Activated CD4-positive, alpha-beta T cell treated with anti-CD3 and anti-CD28 coated beads for 24 hours (primary cell): ENCODE measurements around the gene NPTXR.

ENCODE experiments used
- DNase-seq, 2 donors: peaks; one replicate each; pipeline ENCODE4 v3.0.0-alpha.2; 2020; ENCODE audit warnings: low read depth in 2 of 2

NPTXR gene

DNA sequence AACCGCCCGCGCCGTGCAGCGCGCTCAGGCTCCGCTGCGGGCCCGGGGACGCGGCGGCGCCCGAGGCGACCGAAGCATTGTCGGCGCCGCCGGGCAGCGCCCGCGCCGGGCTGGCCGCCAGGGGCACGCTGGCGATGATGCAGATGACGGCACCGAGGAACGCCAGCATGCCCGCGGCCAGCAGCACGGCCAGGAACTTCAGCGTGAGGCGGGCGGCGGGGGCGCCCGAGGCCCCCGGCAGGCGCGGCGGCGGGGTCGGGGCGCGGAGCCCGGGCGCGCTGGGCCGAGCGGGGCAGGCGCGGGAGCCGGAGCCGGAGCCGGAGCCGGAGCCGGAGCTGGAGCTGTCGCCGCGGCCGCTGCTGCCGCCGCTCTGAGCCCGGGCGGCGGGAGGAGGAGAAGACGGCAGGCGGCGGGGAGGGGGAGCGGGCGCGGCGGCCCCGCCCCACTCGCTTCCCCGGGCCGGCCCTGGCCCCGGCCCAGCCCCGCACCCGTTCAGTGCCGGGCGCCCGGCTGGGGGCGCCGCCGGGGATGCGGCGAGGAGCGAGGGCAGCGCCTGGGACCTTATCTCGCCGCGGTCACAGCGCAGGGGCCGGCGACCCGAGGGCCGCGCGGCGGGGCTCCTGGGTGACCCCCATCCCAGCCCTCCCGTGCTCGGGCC is at the start of gene NPTXR:
Gene NPTXR, minus strand, starts transcription at position 372 of the 658 bp plus-strand sequence.
- no peak for DNase-seq

DNA sequence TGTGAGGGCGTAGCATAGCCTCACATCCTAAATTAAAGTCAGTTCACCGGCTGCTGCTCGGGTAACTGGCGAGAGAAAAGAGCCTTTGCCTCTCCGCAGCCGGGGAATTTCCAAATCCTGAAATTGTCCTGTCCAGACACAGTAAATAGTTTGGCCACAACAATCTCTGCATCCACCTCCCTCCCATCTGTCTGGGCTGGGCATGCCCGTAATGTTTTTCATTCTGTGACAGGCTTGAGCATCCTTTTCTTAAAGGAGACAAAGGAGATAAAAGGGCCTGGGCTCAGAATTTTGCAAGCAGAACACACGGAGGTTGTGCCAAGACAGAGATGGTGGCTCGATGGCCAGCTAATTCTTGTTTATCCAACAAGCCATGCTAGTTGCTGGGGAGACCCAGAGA is 47.4 kb upstream of the NPTXR start:
- DNase-seq: no peak

DNA sequence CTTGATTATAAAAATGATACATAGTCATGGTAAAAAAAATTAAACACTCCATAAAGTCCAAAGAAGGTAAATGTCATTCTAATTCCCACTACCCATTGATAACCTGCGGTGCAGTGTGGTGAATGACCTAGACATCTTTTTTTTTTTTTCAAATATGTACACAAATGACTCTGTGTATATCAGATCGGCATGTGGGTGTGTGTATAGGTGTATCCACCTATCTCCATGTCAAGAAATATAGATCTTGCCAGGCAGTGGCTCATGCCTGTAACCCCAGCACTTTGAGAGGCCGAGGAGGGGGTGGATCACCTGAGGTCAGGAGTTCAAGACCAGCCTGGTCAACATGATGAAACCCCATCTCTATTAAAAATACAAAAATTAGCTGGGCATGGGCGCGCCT is 46.5 kb upstream of the NPTXR start:
- DNase-seq: no peak

DNA sequence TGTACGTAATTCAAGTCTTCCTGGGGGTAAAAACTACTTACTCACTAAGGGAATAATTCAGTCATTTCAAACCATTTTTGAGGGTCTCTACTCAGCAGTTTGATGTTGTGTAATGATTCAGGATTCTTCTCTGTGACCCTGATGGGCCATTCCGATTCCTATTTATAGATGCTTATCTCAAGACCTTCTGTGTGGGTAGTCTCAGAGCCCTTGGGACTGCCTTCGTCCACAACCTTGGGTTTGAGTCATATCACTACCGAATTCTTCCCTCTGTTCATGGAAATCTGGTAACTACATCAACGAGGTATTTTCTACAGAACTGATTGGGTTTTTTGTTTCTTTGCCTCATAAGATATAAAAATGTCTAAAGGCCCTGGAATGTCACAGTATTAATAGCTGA is 42.5 kb upstream of the NPTXR start:
- DNase-seq: no peak

DNA sequence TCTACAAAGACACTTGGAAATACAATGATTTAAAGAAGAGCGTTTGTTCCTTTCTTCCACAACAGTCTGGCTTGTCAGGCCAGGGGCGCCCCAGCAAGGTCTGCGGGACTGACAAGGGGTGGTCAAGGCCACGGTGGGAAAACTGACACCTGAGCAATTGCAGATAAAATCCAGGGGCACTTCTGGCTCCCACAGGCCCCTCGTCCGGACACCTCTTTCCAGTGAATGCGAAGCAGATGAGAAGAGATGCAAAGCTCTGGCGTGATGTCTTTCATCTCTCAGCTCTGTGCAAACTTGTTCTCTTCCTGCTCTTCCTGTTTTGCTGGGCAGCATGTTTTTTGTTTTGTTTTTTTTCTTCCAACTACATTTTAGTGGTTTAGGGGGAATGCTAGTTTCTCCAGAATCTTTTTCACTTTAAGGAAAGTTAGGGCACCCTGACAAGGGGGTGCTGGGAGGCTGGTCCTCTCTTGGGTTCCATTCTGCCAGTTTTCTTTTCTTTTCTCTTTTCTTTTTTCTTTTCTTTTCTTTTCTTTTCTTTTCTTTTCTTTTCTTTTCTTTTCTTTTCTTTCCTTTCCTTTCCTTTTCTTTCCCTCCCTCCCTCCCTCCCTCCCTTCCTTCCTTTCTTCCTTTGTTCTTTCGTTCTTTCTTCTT is 39.3 kb upstream of the NPTXR start:
- DNase-seq: no peak

DNA sequence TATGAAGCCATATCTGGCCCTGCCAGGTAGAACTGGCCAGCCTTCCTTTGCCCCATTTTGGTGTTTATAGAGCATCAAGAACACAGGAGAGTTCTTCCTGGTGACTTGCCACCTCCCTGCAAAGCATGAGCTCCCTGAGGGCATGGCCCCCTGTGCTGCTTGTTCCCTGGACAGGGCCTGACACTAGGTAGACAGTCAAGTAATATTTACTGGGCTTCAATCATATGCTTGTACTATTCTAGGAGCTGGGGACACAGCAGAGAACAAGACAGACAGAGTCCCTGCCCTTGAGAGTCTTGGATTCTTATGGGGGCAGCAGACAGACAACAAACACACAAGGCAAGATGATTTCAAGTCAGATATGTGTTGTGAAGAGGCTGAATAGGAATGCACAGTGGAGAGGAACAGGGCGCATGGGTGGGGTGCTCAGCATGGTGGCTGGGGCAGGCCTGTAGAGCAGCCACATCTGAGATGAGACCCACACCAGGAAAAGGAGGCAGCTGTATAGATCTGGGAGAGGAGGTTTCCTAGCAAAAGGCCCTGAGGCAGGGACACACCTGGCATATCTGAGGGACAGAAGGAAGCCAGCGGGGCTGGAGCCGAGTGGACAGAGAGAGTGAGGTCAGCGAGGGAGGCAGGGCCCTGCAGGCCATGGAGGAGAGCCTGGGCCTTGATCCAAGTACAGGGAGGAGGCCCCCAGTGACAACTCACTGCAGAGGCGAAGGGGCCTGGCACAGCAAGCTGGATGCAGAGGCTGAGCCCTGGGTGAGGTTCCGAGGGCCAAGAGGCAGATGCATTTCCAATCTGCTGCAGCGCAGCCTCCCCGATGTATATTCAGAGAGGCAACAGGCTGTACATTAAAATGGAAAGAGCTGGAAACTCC is 38.4 kb upstream of the NPTXR start:
- DNase-seq: no peak

DNA sequence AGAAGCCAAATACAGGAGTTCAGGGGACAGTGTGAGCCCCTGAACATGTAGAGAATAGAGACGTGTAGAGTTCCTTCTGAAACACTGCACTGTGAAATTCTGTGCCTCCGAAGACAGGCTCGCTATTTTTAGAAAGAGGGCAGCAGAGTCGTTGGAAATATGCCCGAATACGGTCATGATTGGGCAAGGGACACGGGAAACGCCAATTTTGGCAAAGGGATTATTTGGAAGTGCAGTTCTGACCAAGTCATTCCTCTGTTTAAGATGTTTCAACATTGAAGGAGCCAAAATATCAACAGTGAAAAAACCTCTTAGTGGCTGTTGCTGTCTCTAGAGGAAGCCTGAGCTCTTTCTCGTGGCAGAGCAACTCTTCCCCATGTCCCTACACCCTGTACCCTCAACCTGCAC is 37.6 kb upstream of the NPTXR start:
- DNase-seq: no peak

DNA sequence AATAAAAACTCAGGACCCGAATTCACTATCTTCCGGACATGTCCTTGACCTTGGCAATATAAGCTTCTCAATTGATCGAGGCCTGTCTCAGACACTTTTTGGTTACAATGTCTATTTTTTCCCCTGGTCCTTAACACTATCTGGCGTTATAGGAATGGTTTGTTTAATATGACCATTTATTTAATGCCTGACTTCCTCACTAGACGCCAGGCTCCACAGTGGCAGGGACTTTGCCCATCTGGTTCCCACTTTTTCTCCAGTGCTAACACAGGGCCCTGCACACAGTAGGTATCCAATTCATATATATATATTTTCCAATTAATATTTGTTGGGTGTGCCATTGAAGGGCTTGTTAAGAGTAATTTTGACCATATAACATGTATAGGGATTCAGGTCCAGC is 36.1 kb upstream of the NPTXR start:
- no peak for DNase-seq

DNA sequence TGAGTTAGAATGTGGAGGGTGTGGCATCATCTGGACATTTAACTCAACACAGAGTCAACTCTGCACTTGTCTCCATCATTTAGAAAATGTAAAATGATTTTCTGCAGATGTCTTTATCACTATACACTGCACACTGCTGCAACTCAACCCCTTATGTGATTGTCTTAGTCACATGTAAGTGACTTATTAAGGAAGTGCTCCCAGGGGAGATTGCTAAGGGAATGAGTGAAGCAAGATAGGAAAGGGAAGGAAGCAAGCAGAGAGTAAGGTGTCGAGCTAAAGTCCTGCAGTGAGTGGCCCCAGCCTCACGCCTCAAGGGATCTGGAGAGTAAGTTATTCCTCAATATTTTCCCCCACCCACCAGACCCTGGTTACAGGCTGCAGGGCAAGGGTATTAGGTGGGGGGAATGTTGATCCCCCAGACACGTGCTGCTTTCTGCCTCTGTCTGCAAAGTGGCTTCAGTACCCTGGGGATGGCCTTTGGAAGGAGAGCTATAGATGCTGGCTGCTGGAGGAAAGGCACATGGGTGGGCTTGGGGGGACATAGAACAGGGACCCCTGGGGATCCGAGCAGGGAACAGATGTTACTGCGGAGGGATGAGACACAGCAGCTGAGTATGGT is 35.4 kb upstream of the NPTXR start:
- DNase-seq: no peak

DNA sequence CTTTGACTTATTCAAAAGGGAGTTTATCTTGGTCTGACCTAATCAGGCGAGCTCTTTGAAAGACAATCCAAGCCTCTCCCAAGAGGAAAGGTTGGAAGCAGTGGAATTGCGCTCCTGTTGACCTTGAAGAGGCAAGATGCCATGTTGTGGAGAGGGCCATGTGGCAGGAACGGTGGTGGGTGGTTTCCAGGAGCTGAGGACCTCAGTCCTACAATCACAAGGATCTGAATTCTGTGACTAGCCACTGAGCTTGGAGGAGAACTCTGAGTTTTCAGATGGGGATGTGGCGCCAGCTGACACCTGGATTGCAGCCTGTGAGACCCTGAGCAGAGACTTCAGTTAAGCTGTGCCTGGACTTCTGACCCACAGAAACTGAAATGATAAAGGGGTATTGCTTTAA is 34.2 kb upstream of the NPTXR start:
- DNase-seq: no peak

DNA sequence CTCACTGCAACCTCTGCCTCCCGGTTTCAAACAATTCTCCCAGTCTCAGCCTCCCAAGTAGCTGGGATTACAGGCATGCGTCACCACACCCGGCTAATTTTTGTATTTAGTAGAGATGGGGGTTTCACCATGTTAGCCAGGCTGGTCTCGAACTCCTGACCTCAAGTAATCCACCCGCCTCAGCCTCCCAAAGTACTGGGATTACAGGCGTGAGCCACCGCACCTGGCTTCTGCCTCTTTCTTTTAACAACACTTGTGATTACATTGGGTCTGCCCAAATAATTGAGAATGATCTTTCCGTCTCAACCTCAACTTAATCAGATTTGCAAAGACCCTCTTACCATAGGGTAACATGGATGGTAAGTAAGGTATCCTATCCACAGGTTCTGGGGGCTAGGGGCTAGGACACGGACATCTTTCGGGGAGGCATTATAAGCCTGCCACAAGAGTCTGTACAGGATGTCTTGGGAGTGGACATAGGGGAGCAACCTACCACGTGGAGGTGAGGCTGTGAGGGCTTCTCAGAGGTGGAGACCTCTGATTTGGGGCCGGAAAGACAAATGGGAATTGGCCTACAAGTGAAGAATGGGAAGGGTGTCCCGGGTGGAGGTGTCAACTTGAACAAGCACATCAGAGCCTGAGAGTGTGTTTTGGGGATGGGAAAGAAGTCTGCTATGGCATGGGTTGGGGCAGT is 30.8 kb upstream of the NPTXR start:
- no peak for DNase-seq

DNA sequence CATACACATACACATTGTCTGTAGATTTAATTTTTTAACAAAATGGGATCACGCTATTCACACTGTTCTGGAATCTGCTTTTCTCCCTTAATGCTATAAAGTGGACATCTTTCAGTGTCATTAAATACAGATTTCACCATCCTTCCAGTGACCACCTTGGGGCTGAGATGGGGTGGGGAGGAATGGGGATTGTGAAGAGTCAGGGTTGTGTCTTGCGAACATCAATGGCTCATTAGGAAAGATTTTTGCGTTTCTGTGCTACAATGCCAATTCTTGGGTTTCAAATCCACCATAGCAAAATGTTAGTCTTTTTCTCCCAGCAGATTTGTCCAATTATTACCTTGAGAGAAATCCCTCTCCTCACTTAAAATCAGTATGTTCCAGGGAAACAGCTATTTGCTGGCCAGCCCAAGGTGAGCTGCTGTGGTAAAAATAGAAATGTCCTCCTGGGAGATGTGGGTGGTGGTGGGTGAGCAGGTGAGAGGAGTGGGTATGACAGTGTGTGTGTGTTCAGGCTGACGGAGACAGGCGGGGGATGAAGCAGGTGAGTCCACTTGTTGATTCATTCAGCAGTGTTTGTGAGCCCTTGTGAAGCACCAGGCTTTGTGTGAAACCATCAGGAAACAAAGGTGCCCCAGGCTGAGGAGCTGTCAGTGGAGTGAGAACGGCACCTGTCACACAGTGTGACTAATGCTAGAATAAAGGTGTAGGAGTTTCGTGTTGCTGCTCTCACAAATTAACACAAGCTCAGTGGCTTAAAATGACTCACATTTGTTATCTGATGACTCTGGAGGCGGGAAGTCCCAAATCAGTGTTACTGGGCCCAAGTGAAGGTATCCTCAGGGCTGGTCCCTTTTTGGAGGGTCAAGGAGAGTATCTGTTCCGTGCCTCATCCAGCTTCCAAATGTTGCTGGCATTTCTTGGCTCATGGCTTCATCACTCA is 29.9 kb upstream of the NPTXR start:
- DNase-seq: peak; percentile 53 to 65

DNA sequence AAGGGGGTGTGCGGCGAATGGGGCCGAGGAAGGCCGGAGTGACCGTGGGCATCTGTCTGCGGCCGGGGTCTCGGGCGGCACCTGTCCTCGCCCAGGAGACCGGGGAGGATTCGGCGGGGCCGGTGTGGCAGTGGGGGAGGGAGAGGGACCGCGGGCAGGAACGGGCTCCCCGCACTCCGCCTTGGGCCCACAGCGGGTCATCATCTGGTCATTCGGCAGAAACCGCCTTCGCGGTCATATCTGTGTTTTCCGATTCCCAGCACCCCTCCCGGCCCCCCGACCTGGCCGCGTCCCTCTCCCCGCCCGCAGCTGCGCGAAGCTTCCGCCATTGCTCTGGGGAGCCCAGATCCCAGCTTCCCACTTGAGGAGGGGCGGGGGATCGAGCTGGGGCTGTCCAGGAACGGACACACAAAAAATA is 29.0 kb upstream of the NPTXR start:
- DNase-seq: no peak

DNA sequence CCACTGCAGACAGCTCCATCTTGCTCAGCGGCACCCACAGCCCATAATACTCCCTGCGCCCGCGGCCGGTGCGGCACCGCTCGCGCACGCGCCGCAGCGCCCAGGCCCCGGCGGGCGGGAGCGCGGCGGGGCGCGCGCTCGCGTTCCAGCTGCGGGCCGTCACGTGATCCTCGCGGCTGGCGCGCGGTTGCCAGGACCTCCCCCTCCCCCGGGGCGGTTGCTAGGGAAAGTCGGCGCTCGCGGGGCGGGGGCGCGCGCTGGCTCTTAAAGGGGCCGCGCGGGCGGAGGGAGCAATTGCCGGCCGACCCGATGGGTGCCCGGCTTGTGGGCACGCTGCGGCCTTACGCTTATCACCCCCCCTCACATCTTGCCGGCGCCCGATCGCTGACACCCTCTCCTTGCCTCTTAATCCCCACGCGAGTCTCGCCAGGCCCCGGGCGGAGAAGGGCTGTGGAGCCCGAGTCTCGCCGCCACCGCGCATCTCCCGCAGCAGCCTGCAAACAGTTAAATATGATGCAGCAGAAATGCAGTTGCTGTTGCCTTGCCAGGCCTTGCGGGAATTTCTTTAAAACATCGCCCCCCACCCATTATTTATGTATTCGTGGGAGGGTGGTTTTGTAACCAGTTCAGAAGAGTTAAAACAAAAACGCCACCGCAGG is 28.5 kb upstream of the NPTXR start, which contains the start of gene CBX6:
Gene CBX6, minus strand, starts transcription at position 45 of the 659 bp plus-strand sequence. Its CDS starts 26 bp downstream, at position 19.
- DNase-seq: peak; percentile 90 to 93

DNA sequence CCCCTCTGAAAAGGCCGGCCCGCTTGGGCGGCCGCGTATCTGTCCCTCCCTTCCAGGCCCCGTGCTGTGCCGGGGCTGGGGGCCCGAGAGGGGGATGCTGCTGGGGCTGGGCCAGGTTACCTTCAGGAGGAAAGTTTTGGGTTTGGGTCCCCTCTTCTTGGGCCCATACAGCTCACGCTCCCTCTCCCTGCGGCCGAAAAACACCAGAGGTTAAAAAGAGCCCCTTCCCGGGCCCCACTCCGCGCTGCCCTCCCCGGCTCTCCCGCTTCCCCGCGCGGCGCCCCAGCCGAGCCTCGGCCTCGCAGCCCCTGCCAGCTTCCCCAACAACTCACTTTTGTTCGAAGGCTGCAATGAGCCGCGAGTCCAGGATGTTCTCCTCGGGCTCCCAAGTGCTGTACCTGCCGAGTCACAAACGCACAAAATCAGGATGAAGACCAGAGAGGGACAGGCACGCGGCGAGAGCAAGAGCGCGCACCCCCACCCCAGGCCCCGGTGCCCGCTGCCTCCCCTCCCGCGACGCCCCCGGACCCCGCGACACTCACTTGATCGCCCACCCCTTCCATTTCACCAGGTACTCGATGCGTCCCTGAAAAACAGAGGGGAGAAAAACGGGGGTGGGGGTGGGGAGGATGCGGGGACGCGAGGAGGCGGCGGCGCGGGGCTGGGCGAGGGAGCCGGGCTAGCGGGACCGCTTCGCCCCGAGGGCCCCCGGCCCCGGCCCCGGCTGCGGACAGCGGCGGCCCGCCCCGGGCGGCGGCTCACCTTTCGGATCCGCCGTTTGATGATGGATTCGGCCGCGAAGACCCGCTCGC is 27.7 kb upstream of the NPTXR start:
- no peak for DNase-seq

DNA sequence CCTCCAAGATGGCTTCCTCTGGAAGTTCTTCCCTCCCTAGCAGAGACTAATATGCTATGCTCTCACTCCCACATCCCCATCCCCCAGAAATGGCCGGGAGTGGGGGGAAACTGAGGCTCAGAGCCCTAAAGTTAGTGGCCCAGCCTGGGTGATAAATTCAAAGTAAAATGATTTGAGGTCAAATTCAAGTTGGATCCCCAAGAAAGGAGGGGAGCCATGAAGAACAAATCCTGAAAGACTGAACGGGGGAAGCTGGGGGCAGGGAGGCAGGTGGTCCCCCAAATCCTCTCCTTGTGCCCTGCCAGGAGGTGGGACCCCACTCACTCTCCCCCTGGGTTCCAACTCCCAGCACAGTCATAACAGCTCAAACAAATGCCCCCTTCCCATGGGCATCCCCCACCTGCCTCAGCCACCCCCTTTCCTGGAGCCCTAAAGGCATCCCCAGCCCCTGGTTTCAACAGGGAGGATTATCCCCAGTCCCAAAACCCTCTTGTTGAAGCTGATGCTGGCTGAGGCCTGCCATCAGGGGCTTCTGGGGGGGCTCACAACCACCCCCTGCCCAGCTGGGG is 27.0 kb upstream of the NPTXR start:
- no peak for DNase-seq

DNA sequence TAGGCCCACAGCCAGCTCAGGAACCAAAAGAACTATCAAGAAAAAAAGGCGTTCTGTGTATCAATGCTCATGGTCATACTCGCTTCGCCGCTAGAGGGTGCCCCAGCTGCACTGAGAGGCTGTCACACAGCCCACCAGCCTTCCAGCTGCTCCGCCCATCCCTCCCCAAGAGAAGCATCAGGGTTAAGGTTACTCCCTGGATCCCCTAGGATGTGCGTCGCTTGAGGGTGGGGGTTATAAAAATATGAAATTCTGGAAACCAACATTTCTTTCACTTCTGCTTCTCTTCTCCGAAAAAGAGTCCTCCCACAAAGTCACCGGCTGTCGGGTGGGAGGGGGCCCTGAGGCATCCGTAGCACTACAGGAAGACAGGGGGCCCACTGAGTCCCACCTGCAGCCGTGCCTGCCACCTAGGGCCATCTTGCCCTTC is 26.5 kb upstream of the NPTXR start:
- DNase-seq: peak; percentile 87 to 91

DNA sequence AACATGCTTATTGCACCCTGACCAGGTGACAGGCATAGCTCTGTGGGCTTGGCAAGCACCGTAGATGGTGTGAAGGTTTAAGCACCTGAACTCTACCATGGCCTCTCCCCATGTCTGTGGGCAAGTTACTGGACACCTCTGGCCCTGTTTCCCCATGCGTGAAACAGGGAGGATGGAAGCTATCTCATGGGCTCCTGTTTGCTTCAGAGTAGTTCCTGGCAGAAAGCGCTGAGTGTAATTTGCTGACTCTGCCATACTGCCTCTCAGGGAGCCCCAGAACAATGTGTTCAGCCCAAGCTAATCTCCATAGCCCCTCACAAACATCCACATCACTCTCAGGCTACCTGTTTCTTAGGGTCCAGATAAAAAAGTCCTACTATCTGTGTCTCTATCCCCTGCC is 25.8 kb upstream of the NPTXR start:
- DNase-seq: no peak
